ENCODE data around the gene MAG.

The MAG gene

GRCh38 chr19:35267818-35268535 lies 24.0 kb upstream of the MAG start:
- Histone ChIP-seq H3K9ac (ENCODE audit: low read depth, low read length) (peak overlapping the region; percentile 88), H3K27me3 (ENCODE audit: insufficient read depth, low read length) (no peaks in the 10 kb centered on the region), H3K27ac (ENCODE audit: low read length) (peak overlapping the region; percentile 76), H3K4me1 (ENCODE audit: insufficient read depth, low read length) (peaks cover 5% of the 10 kb centered on the region), H3K4me3 (ENCODE audit: low read length) (peak overlapping the region; percentile 84), H3K36me3 (ENCODE audit: insufficient read depth, low read depth, low read length) (peaks cover 67% of the 10 kb centered on the region), H3K9me3 (ENCODE audit: insufficient read depth, low read depth, low read length) (no peaks in the 10 kb centered on the region)

- Histone ChIP-seq H3K27ac (ENCODE audit: low read length) (peak within 1 kb of the TSS; percentile 76), H3K4me1 (ENCODE audit: insufficient read depth, low read length) (peaks cover 5% of the 10 kb centered on the region), H3K27me3 (ENCODE audit: insufficient read depth, low read length) (no peaks in the 10 kb centered on the region), H3K36me3 (ENCODE audit: insufficient read depth, low read depth, low read length) (peaks cover 68% of the 10 kb centered on the region), H3K9me3 (ENCODE audit: insufficient read depth, low read depth, low read length) (no peaks in the 10 kb centered on the region), H3K4me3 (ENCODE audit: low read length) (peak within 1 kb of the TSS; percentile 84), H3K9ac (ENCODE audit: low read depth, low read length) (peak within 1 kb of the TSS; percentile 88)
Observed at GRCh38 chr19:35268536-35269437, 23.2 kb upstream of the MAG start, which contains the start of gene USF2. USF2 (plus strand) TSS chr19:35268962; CDS start chr19:35269102, 140 bp downstream.

GRCh38 chr19:35269438-35270117 lies 22.4 kb upstream of the MAG start:
- Histone ChIP-seq H3K4me3 (ENCODE audit: low read length) (peak overlapping the region; percentile 64; the same call in 1 of the 2 replicates), H3K9ac (ENCODE audit: low read depth, low read length) (peak overlapping the region; percentile 65; the same call in 1 of the 2 replicates), H3K36me3 (ENCODE audit: insufficient read depth, low read depth, low read length) (peaks cover 68% of the 10 kb centered on the region), H3K4me1 (ENCODE audit: insufficient read depth, low read length) (peaks cover 5% of the 10 kb centered on the region), H3K27ac (ENCODE audit: low read length) (no peak overlapping the region), H3K27me3 (ENCODE audit: insufficient read depth, low read length) (no peaks in the 10 kb centered on the region), H3K9me3 (ENCODE audit: insufficient read depth, low read depth, low read length) (no peaks in the 10 kb centered on the region)

GRCh38 chr19:35270381-35270811 lies 21.6 kb upstream of the MAG start:
- no peaks in the 10 kb centered on the region for H3K9me3 ChIP-seq (ENCODE audit: insufficient read depth, low read depth, low read length)
- peaks cover 5% of the 10 kb centered on the region for H3K4me1 ChIP-seq (ENCODE audit: insufficient read depth, low read length)
- no peak overlapping the region for H3K27ac ChIP-seq (ENCODE audit: low read length)
- peaks cover 66% of the 10 kb centered on the region for H3K36me3 ChIP-seq (ENCODE audit: insufficient read depth, low read depth, low read length)
- H3K9ac ChIP-seq (ENCODE audit: low read depth, low read length) = no peak overlapping the region
- no peaks in the 10 kb centered on the region for H3K27me3 ChIP-seq (ENCODE audit: insufficient read depth, low read length)
- peak overlapping the region; percentile 47; the same call in 1 of the 2 replicates for H3K4me3 ChIP-seq (ENCODE audit: low read length)

- H3K36me3 ChIP-seq (ENCODE audit: insufficient read depth, low read depth, low read length) = peaks cover 65% of the 10 kb centered on the region
- H3K27ac ChIP-seq (ENCODE audit: low read length) = no peak overlapping the region
- H3K9me3 ChIP-seq (ENCODE audit: insufficient read depth, low read depth, low read length) = no peaks in the 10 kb centered on the region
- no peak overlapping the region for H3K4me3 ChIP-seq (ENCODE audit: low read length)
- H3K4me1 ChIP-seq (ENCODE audit: insufficient read depth, low read length) = peaks cover 5% of the 10 kb centered on the region; the same call in 1 of the 2 replicates
- no peak overlapping the region for H3K9ac ChIP-seq (ENCODE audit: low read depth, low read length)
- H3K27me3 ChIP-seq (ENCODE audit: insufficient read depth, low read length) = no peaks in the 10 kb centered on the region
Observed at GRCh38 chr19:35271546-35271945, 20.4 kb upstream of the MAG start.

GRCh38 chr19:35272122-35272719 lies 19.7 kb upstream of the MAG start:
- Histone ChIP-seq H3K36me3 (ENCODE audit: insufficient read depth, low read depth, low read length) (peaks cover 69% of the 10 kb centered on the region), H3K4me1 (ENCODE audit: insufficient read depth, low read length) (peaks cover 5% of the 10 kb centered on the region; the same call in 1 of the 2 replicates), H3K9me3 (ENCODE audit: insufficient read depth, low read depth, low read length) (no peaks in the 10 kb centered on the region), H3K4me3 (ENCODE audit: low read length) (no peak overlapping the region), H3K9ac (ENCODE audit: low read depth, low read length) (no peak overlapping the region), H3K27me3 (ENCODE audit: insufficient read depth, low read length) (no peaks in the 10 kb centered on the region), H3K27ac (ENCODE audit: low read length) (no peak overlapping the region)

GRCh38 chr19:35272954-35273649 lies 18.9 kb upstream of the MAG start:
- Histone ChIP-seq H3K9me3 (ENCODE audit: insufficient read depth, low read depth, low read length) (no peaks in the 10 kb centered on the region), H3K9ac (ENCODE audit: low read depth, low read length) (no peak overlapping the region), H3K4me1 (ENCODE audit: insufficient read depth, low read length) (peaks cover 5% of the 10 kb centered on the region; the same call in 1 of the 2 replicates), H3K27me3 (ENCODE audit: insufficient read depth, low read length) (no peaks in the 10 kb centered on the region), H3K27ac (ENCODE audit: low read length) (no peak overlapping the region), H3K36me3 (ENCODE audit: insufficient read depth, low read depth, low read length) (peaks cover 70% of the 10 kb centered on the region), H3K4me3 (ENCODE audit: low read length) (no peak overlapping the region)

- H3K27ac ChIP-seq (ENCODE audit: low read length) = no peak overlapping the region
- no peaks in the 10 kb centered on the region for H3K9me3 ChIP-seq (ENCODE audit: insufficient read depth, low read depth, low read length)
- H3K4me1 ChIP-seq (ENCODE audit: insufficient read depth, low read length) = peaks cover 5% of the 10 kb centered on the region; the same call in 1 of the 2 replicates
- no peak overlapping the region for H3K4me3 ChIP-seq (ENCODE audit: low read length)
- H3K9ac ChIP-seq (ENCODE audit: low read depth, low read length) = no peak overlapping the region
- no peaks in the 10 kb centered on the region for H3K27me3 ChIP-seq (ENCODE audit: insufficient read depth, low read length)
- H3K36me3 ChIP-seq (ENCODE audit: insufficient read depth, low read depth, low read length) = peaks cover 70% of the 10 kb centered on the region
Observed at GRCh38 chr19:35273686-35274259, 18.2 kb upstream of the MAG start.

GRCh38 chr19:35274323-35274722 lies 17.6 kb upstream of the MAG start:
- no peaks in the 10 kb centered on the region for H3K9me3 ChIP-seq (ENCODE audit: insufficient read depth, low read depth, low read length)
- no peak overlapping the region for H3K27ac ChIP-seq (ENCODE audit: low read length)
- peaks cover 70% of the 10 kb centered on the region for H3K36me3 ChIP-seq (ENCODE audit: insufficient read depth, low read depth, low read length)
- no peak overlapping the region for H3K4me3 ChIP-seq (ENCODE audit: low read length)
- no peaks in the 10 kb centered on the region for H3K27me3 ChIP-seq (ENCODE audit: insufficient read depth, low read length)
- H3K4me1 ChIP-seq (ENCODE audit: insufficient read depth, low read length) = peaks cover 5% of the 10 kb centered on the region; the same call in 1 of the 2 replicates
- no peak overlapping the region for H3K9ac ChIP-seq (ENCODE audit: low read depth, low read length)

GRCh38 chr19:35276706-35277281 lies 15.2 kb upstream of the MAG start:
- H3K27me3 ChIP-seq (ENCODE audit: insufficient read depth, low read length) = no peaks in the 10 kb centered on the region
- no peak overlapping the region for H3K4me3 ChIP-seq (ENCODE audit: low read length)
- peaks cover 51% of the 10 kb centered on the region for H3K36me3 ChIP-seq (ENCODE audit: insufficient read depth, low read depth, low read length)
- H3K27ac ChIP-seq (ENCODE audit: low read length) = no peak overlapping the region
- H3K4me1 ChIP-seq (ENCODE audit: insufficient read depth, low read length) = no peaks in the 10 kb centered on the region
- no peak overlapping the region for H3K9ac ChIP-seq (ENCODE audit: low read depth, low read length)
- H3K9me3 ChIP-seq (ENCODE audit: insufficient read depth, low read depth, low read length) = no peaks in the 10 kb centered on the region
